Measurements from ENCODE around the gene POU2AF1. TPM values are rescaled to one million over a fixed set of nuclear protein-coding genes. Genes with fewer than 3 reads are reported as not detected.

POU2AF1 gene
- total RNA-seq, 1 donor from 2014 or later, result not detected

- no peaks in the 10 kb centered on the region for H3K9me3 ChIP-seq
- H3K36me3 ChIP-seq, result no peaks in the 10 kb centered on the region
- peak in 1 of 2 donors; percentile 58 for DNase-seq (ENCODE audit: extremely low spot score in 2 of 2)
- intact Hi-C loops (cut with DNase I), result no loop called here
- H3K27ac ChIP-seq, result no peak overlapping the region
- H3K4me3 ChIP-seq, result no peak overlapping the region
- no peaks in the 10 kb centered on the region for H3K27me3 ChIP-seq
- peaks cover 8% of the 10 kb centered on the region for H3K4me1 ChIP-seq
- TF ChIP-seq CTCF (IDR thresholded peaks at IDR 0.05), result no peak
- TF ChIP-seq POLR2AphosphoS5 (IDR thresholded peaks at IDR 0.05; ENCODE audit: insufficient read depth in 1 of 2, low read depth in 1 of 2), result no peak
- no peak for TF ChIP-seq POLR2A (IDR thresholded peaks at IDR 0.05)
Measured at GRCh38 chr11:111388420-111388819, 9.3 kb upstream of the POU2AF1 start.

- no peak for DNase-seq (ENCODE audit: extremely low spot score in 2 of 2)
- no peak for TF ChIP-seq POLR2AphosphoS5 (IDR thresholded peaks at IDR 0.05; ENCODE audit: insufficient read depth in 1 of 2, low read depth in 1 of 2)
- no peak for TF ChIP-seq CTCF (IDR thresholded peaks at IDR 0.05)
- no peak for TF ChIP-seq POLR2A (IDR thresholded peaks at IDR 0.05)
- H3K4me1 ChIP-seq, result peaks cover 8% of the 10 kb centered on the region
- H3K27me3 ChIP-seq, result no peaks in the 10 kb centered on the region
- H3K36me3 ChIP-seq, result no peaks in the 10 kb centered on the region
- no peak overlapping the region for H3K4me3 ChIP-seq
- intact Hi-C loops (cut with DNase I), result no loop called here
- H3K27ac ChIP-seq, result no peak overlapping the region
- no peaks in the 10 kb centered on the region for H3K9me3 ChIP-seq
Measured at GRCh38 chr11:111387363-111387762, 8.3 kb upstream of the POU2AF1 start.

GRCh38 chr11:111386611-111387150, 7.6 kb upstream of the POU2AF1 start:
- TF ChIP-seq CTCF (IDR thresholded peaks at IDR 0.05), result no peak
- no peak for TF ChIP-seq POLR2AphosphoS5 (IDR thresholded peaks at IDR 0.05; ENCODE audit: insufficient read depth in 1 of 2, low read depth in 1 of 2)
- TF ChIP-seq POLR2A (IDR thresholded peaks at IDR 0.05), result no peak
- H3K36me3 ChIP-seq, result no peaks in the 10 kb centered on the region
- intact Hi-C loops (cut with DNase I), result no loop called here
- H3K4me3 ChIP-seq, result no peak overlapping the region
- no peak for DNase-seq (ENCODE audit: extremely low spot score in 2 of 2)
- peaks cover 8% of the 10 kb centered on the region for H3K4me1 ChIP-seq
- no peaks in the 10 kb centered on the region for H3K9me3 ChIP-seq
- no peaks in the 10 kb centered on the region for H3K27me3 ChIP-seq
- no peak overlapping the region for H3K27ac ChIP-seq

GRCh38 chr11:111384494-111384893, 5.4 kb upstream of the POU2AF1 start:
- DNase-seq (ENCODE audit: extremely low spot score in 2 of 2), result no peak
- H3K4me3 ChIP-seq, result no peak overlapping the region
- intact Hi-C loops (cut with DNase I), result no loop called here
- H3K36me3 ChIP-seq, result no peaks in the 10 kb centered on the region
- no peak overlapping the region for H3K27ac ChIP-seq
- no peaks in the 10 kb centered on the region for H3K9me3 ChIP-seq
- no peak for TF ChIP-seq POLR2A (IDR thresholded peaks at IDR 0.05)
- no peak for TF ChIP-seq POLR2AphosphoS5 (IDR thresholded peaks at IDR 0.05; ENCODE audit: insufficient read depth in 1 of 2, low read depth in 1 of 2)
- TF ChIP-seq CTCF (IDR thresholded peaks at IDR 0.05), result no peak
- H3K27me3 ChIP-seq, result no peaks in the 10 kb centered on the region
- peaks cover 2% of the 10 kb centered on the region for H3K4me1 ChIP-seq

GRCh38 chr11:111382451-111382850, 3.4 kb upstream of the POU2AF1 start:
- no peak overlapping the region for H3K4me3 ChIP-seq
- no peak overlapping the region for H3K27ac ChIP-seq
- intact Hi-C loops (cut with DNase I), result no loop called here
- no peaks in the 10 kb centered on the region for H3K36me3 ChIP-seq
- H3K4me1 ChIP-seq, result peaks cover 15% of the 10 kb centered on the region
- TF ChIP-seq POLR2AphosphoS5 (IDR thresholded peaks at IDR 0.05; ENCODE audit: insufficient read depth in 1 of 2, low read depth in 1 of 2), result no peak
- no peak for TF ChIP-seq CTCF (IDR thresholded peaks at IDR 0.05)
- no peak for TF ChIP-seq POLR2A (IDR thresholded peaks at IDR 0.05)
- no peak for DNase-seq (ENCODE audit: extremely low spot score in 2 of 2)
- no peaks in the 10 kb centered on the region for H3K9me3 ChIP-seq
- no peaks in the 10 kb centered on the region for H3K27me3 ChIP-seq

Measured in vagina (tissue), 2 donors.